Muscle of arm (tissue), 12 donors: ENCODE data around the gene TEX48. TPM values are rescaled to one million over a fixed set of nuclear protein-coding genes. Genes with fewer than 3 reads are reported as not detected.

ENCODE experiments used
- DNase-seq: peaks from one replicate; pipeline ENCODE4 v3.0.0-alpha.2; 2013
- polyA plus RNA-seq, 12 donors: library from polyadenylated mRNA; unstranded; fragments of 120-200 nt; gene quantifications; one replicate each; pipeline ENCODE4 v1.2.1, GENCODE V29; 2013; ENCODE audit not compliant: insufficient read length in 12 of 12

TEX48 gene
- polyA plus RNA-seq, 12 donors: not detected

DNA sequence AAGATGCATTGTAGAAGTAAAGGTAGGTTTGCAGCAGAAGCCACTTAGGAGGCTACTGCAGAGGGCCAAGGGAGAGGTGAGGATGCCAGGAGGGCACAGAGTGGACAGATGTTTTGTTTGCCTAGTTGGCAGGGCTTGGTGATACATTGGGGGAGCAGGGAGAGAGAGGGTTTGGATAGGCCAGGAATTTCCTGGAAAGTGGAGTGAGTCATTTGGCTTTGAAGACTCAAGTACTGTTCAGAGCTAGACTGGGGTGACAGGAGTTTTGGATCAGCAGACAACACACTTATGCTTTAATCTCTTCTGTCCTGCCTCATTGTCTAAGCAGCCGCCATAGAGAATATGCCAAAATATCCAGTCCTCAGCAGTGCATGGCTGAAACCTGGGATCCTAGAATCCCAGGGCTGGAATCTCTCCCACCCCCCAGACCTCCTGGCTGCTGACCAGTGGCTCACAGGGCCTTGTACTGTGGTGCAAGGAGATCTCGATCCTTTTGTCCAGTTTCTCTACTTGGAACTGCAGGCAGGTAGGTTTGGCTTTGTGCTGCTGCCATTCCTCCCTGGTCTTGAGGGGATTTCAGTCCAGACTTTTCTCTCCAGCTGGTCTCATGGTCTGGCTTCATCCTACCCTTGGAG lies 59.9 kb downstream of the TEX48 start:
- DNase-seq: no peak

DNA sequence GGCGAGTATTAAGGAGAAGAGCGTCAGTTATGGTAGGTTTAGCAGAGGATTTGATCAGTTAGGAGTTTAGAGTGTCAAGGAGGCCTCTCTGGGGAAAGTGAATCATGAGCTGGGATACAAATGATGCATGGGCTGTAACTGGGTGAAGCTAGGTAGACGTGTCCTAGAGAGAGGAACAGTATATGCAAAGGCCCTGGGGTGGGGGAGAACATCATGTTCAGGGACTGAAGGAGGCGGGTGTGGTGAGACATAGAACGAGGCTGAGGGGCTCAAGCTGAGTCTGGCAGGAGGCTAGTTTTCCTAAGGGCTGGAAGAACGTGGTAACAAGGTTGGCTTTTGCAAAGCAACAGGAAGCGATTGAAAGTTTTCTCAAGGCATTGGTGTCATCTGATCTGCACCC lies 60.4 kb downstream of the TEX48 start:
- DNase-seq: no peak

GRCh38 chr9:114619191-114619761 lies 62.7 kb downstream of the TEX48 start:
- no peak for DNase-seq

GRCh38 chr9:114616684-114617520 lies 65.1 kb downstream of the TEX48 start:
- no peak for DNase-seq

Other genes with a start within 250 kb of the TEX48 start
- gene WHRN, start 176.7 kb downstream of the TEX48 start, polyA plus RNA-seq: 1 to 10 TPM in 11 of 12 donors, not detected in 1; 1.8 to 9.9 (median 3.0) TPM
- gene ATP6V1G1, start 94.4 kb downstream of the TEX48 start, polyA plus RNA-seq: 100 to 1,000 TPM in 7 of 12 donors, 10 to 100 TPM in 4, not detected in 1; 81.8 to 152 (median 103) TPM
- 1 to 10 TPM in 11 of 12 donors, not detected in 1; 4.0 to 9.5 (median 5.8) TPM for gene TMEM268, start 70.9 kb downstream of the TEX48 start, polyA plus RNA-seq
- gene TEX53, start 24.4 kb downstream of the TEX48 start, polyA plus RNA-seq: not detected
- 1 to 10 TPM in 1 of 12 donors, under 1 TPM in 10, not detected in 1; 0.08 to 3.5 (median 0.26) TPM for gene TNFSF15, start 123.8 kb upstream of the TEX48 start, polyA plus RNA-seq
- 1 to 10 TPM in 2 of 12 donors, under 1 TPM in 8, not detected in 2; 0.41 to 1.2 (median 0.62) TPM for gene TNFSF8, start 248.4 kb upstream of the TEX48 start, polyA plus RNA-seq